Left forelimb (tissue), 1 donor: ENCODE data around the gene ZNF202.

Source experiments
- DNase-seq: peaks from one replicate; pipeline ENCODE4 v3.0.0-alpha.2; 2018; ENCODE audit warnings: low spot score

The ZNF202 gene

GRCh38 chr11:123682696-123683410 is 58.6 kb downstream of the ZNF202 start:
- DNase-seq = no peak

GRCh38 chr11:123681030-123681429 is 60.4 kb downstream of the ZNF202 start:
- no peak for DNase-seq

- no peak for DNase-seq
Measured at GRCh38 chr11:123678246-123678645, 63.2 kb downstream of the ZNF202 start.

GRCh38 chr11:123677510-123677909 is 64.0 kb downstream of the ZNF202 start:
- DNase-seq = no peak

GRCh38 chr11:123674297-123674696 is 67.2 kb downstream of the ZNF202 start:
- DNase-seq = no peak
